GM12878 (cell line): ENCODE data around the gene SHD. TPM values are rescaled to one million over a fixed set of nuclear protein-coding genes. Genes with fewer than 3 reads are reported as not detected.

ENCODE experiments used
- ATF3 ChIP-seq: IDR thresholded peaks from 2 replicates; pipeline ENCODE4 v1.6.1; 2011; ENCODE audit warnings: low read depth, mild to moderate bottlenecking, low read length, moderate library complexity, borderline replicate concordance; ENCODE audit errors: extremely low read depth
- BMI1 ChIP-seq: fragments of 450-650 bp; IDR thresholded peaks from 2 replicates; pipeline ENCODE4 v1.6.1; 2016; ENCODE audit warnings: mild to moderate bottlenecking, moderate library complexity, borderline replicate concordance
- CBFB ChIP-seq: IDR thresholded peaks from 2 replicates; pipeline ENCODE4 v1.6.1; 2016; ENCODE audit warnings: antibody characterized with exemption, low read depth
- CTCF ChIP-seq, 3 experiments: IDR thresholded peaks in 2 of 3; conservative IDR thresholded peaks in 1 of 3; 2 replicates each; pipeline ENCODE4 v1.5.1; 2011; ENCODE audit warnings: low read depth in 3 of 3, low read length in 3 of 3, mild to moderate bottlenecking in 3 of 3, control low read depth in 2 of 3, moderate library complexity in 2 of 3, inconsistent platforms in 1 of 3, mixed read lengths in 1 of 3; ENCODE audit not compliant: control insufficient read depth in 2 of 3, insufficient read depth in 1 of 3; ENCODE audit errors: extremely low read depth in 1 of 3
- IKZF2 ChIP-seq, 2 experiments: fragments of 450-650 bp; IDR thresholded peaks; 2 replicates each; pipeline ENCODE4 v1.6.1; 2017; ENCODE audit warnings: mild to moderate bottlenecking in 2 of 2, moderate library complexity in 2 of 2
- MLLT1 ChIP-seq: fragments of 450-650 bp; IDR thresholded peaks from 2 replicates; pipeline ENCODE4 v1.6.1; 2016; ENCODE audit warnings: mild to moderate bottlenecking
- MTA2 ChIP-seq: fragments of 450-650 bp; IDR thresholded peaks from 2 replicates; pipeline ENCODE4 v1.6.1; 2016; ENCODE audit warnings: low read depth, mild to moderate bottlenecking, moderate library complexity
- MYB ChIP-seq: fragments of 150-350 bp; IDR thresholded peaks from 2 replicates; pipeline ENCODE4 v1.6.1; 2014; ENCODE audit warnings: mild to moderate bottlenecking, low read depth, low read length, borderline replicate concordance
- NFYB ChIP-seq: IDR thresholded peaks from 2 replicates; pipeline ENCODE4 v1.6.1; 2011; ENCODE audit warnings: low read depth, mild to moderate bottlenecking, low read length, improper control_type of control experiment, moderate library complexity; ENCODE audit not compliant: insufficient read depth
- RAD21 ChIP-seq: IDR thresholded peaks from 2 replicates; pipeline ENCODE4 v1.6.1; 2011; ENCODE audit warnings: mild to moderate bottlenecking, low read depth, low read length, moderate library complexity; ENCODE audit not compliant: insufficient read depth
- RUNX3 ChIP-seq: IDR thresholded peaks from 2 replicates; pipeline ENCODE4 v1.6.1; 2012; ENCODE audit warnings: low read length, inconsistent platforms
- SP1 ChIP-seq: IDR thresholded peaks from one replicate; pipeline ENCODE4 v1.6.1; 2011; ENCODE audit warnings: low read depth, low read length
- TCF3 ChIP-seq: IDR thresholded peaks from 2 replicates; pipeline ENCODE4 v1.6.1; 2012; ENCODE audit warnings: low read depth, mild to moderate bottlenecking, low read length, borderline replicate concordance; ENCODE audit not compliant: insufficient read depth
- ZBTB33 ChIP-seq: fragments of 450-650 bp; IDR thresholded peaks from 2 replicates; pipeline ENCODE4 v1.6.1; 2017; ENCODE audit warnings: mild to moderate bottlenecking
- ZBTB4 ChIP-seq: fragments of 450-650 bp; formaldehyde crosslinking; IDR thresholded peaks from 2 replicates; pipeline ENCODE4 v1.4.0; 2022; ENCODE audit warnings: mild to moderate bottlenecking, moderate library complexity
- ZNF24 ChIP-seq: fragments of 450-650 bp; IDR thresholded peaks from 2 replicates; pipeline ENCODE4 v1.6.1; 2017; ENCODE audit warnings: antibody characterized with exemption, mild to moderate bottlenecking
- ZNF274 ChIP-seq: IDR thresholded peaks from one replicate; pipeline ENCODE4 v1.8.0; 2011; ENCODE audit not compliant: insufficient read length, insufficient read depth
- polyA plus RNA-seq, 11 experiments: library from polyadenylated mRNA; depleted of rRNA in 4 of 11; unstranded in 6 of 11; stranded (reverse) in 5 of 11; fragments of >200 nt; fragmentation: Nextera tagmentation in 4 of 11; fragmentation: Illumina TruSeq in 1 of 11; extraction: Ambion mirVana in 4 of 11; extraction: Trizol in 1 of 11; gene quantifications; 1 replicate in 1 of 11; 2 replicates in 10 of 11; pipeline versions ENCODE4 v1.2.1 to v1.2.3, GENCODE V29; 2011 to 2016; ENCODE audit warnings: inconsistent platforms in 2 of 11, missing spikeins in 2 of 11, low read depth in 1 of 11
- total RNA-seq, 4 experiments: library from RNA; depleted of rRNA in 3 of 4; stranded (reverse); fragments of >200 nt in 3 of 4; fragmentation: Illumina TruSeq in 1 of 4; extraction: Trizol in 1 of 4; gene quantifications; 2 replicates each; pipeline versions ENCODE4 v1.2.1 to v1.2.3, GENCODE V29; 2013 to 2021

Gene SHD
- total and polyA plus RNA-seq, 10 of the 15 experiments (the other 5 are each of a cell fraction or from before 2014, with no cell fraction given) = 0.09 TPM; not detected in 9

GRCh38 chr19:4267101-4267900 lies 11.8 kb upstream of the SHD start (continued):
- no peak for TF ChIP-seq ZBTB33
- TF ChIP-seq ZNF24 = no peak
- no peak for TF ChIP-seq TCF3
- TF ChIP-seq BMI1 = no peak
- no peak for TF ChIP-seq NFYB
- no peak for TF ChIP-seq ZBTB4 (CRISPR knock-in tag)
- no peak for TF ChIP-seq ATF3
- TF ChIP-seq SP1 = no peak
- TF ChIP-seq MTA2 = no peak
- TF ChIP-seq CTCF (IDR thresholded peaks at IDR 0.05 in 2 of 3, conservative IDR thresholded peaks at IDR 0.05 in 1 of 3; ENCODE audit: control insufficient read depth in 2 of 3, extremely low read depth in 1 of 3, insufficient read depth in 1 of 3, low read depth in 3 of 3, low read length in 3 of 3) = peak; percentile 64 to 80 (median 73)
- no peak for TF ChIP-seq MLLT1
- peak; percentile 80 for TF ChIP-seq RAD21
- no peak for TF ChIP-seq IKZF2 (IDR thresholded peaks at IDR 0.05)
- TF ChIP-seq ZNF274 = no peak
- TF ChIP-seq RUNX3 = peak; percentile 31; the same call in 1 of the 2 replicates
- TF ChIP-seq MYB = no peak
- TF ChIP-seq CBFB = no peak
